ENCODE data around the gene MCUB. TPM values are rescaled to one million over a fixed set of nuclear protein-coding genes. Genes with fewer than 3 reads are reported as not detected.
A peak's percentile ranks its signal among the peaks of the same experiment; 100 is the strongest.
"Not testable (repeated sequence)": the region's sequence is repeated elsewhere in the genome, so short reads cannot be mapped to it uniquely, and the experiment has no call there.

MCUB gene
- total and polyA plus RNA-seq, 5 donors from 2014 or later, result 96.3 to 208 (median 191) TPM

DNA sequence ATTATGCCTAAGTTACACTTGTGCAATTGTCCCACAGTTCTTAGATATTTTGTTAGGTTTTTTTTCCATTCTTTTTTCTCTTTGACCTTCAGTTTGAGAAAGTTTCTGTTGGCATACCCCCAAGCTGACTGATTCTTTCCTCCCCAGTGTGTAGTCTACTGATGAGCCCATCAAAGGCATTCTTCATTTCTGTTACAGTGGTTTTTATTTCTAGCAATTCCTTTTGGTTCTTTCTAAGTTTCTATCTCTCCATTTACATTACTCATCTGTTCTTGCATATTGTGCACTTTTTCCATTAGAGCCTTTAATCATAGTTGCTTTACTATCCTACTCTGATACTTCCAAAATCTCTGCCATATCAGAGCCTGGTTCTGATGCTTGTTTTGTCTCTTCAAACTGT is 111.3 kb downstream of the MCUB start:
- Histone ChIP-seq H3K36me3 (ENCODE audit: control insufficient read depth, insufficient read depth, low read length) (peaks cover 12% of the 10 kb centered on the region), H3K4me1 (ENCODE audit: control insufficient read depth, insufficient read depth, low read length, poor library complexity, severe bottlenecking) (peaks cover 6% of the 10 kb centered on the region), H3K27me3 (ENCODE audit: control insufficient read depth, insufficient read depth, low read length) (no peaks in the 10 kb centered on the region), H3K4me3 (ENCODE audit: low read depth, low read length) (no peak overlapping the region), H3K27ac (ENCODE audit: insufficient read depth, low read length, poor library complexity, severe bottlenecking) (no peak overlapping the region), H3K9me3 (ENCODE audit: control insufficient read depth in 2 of 2, low read length in 2 of 2) (peaks cover 0 to 6% of the 10 kb centered on the region in 2 experiments)
- H3K36me3 Mint-ChIP-seq, result peaks cover 39% of the 10 kb centered on the region
- no peak for DNase-seq
- no peak for ATAC-seq (ENCODE audit: low read depth in 2 of 2)
- H3K27me3 Mint-ChIP-seq, result no peaks in the 10 kb centered on the region
- peaks cover 44 to 64% (median 47%) of the 10 kb centered on the region in 4 donors for H3K4me1 Mint-ChIP-seq
- H3K4me3 Mint-ChIP-seq, result no peak overlapping the region
- peaks cover 0 to 7% (median 0%) of the 10 kb centered on the region in 7 donors for H3K9me3 Mint-ChIP-seq
- peak overlapping the region in 2 of 3 donors; percentile 40 to 47 for H3K27ac Mint-ChIP-seq

DNA sequence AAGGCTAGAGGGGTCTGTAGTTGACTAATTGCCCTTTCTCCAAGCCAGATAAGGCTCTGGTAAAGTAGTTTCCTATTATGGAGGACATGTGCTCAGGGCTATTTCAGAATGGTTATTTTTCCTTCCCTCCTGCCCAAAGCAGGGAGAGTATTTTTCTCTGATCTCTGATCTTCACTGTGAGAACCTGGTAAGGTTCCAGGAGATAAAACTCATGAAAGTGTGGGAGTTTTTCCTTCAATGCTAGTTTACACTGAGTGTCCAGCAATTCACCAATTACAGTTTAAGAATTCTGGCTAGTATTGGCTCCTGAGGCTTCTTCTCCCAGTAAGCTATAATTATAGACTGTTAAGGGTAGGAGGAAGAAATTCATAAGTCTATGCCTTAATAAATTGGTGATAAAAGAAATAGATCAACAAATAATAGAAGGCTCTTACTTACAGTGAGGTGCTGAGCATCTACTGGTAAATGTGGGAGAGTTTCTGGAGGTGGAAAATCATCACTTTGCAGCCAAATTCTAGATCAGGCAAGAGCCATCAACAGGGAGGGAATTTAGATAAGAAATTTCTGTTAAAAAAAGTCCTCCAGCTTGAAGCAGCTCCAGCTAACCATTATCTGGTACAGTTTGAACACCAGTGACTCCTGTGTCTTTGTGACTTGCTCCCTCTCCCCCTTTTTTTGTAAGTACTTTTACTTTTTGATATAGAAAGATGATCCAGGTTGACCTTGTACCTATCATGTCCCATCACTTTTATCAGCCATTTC is 112.3 kb downstream of the MCUB start:
- H3K27me3 ChIP-seq (ENCODE audit: control insufficient read depth, insufficient read depth, low read length), result no peaks in the 10 kb centered on the region
- DNase-seq, result no peak
- H3K4me3 ChIP-seq (ENCODE audit: low read depth, low read length), result no peak overlapping the region
- H3K36me3 ChIP-seq (ENCODE audit: control insufficient read depth, insufficient read depth, low read length), result peaks cover 12% of the 10 kb centered on the region
- peaks cover 6% of the 10 kb centered on the region for H3K4me1 ChIP-seq (ENCODE audit: control insufficient read depth, insufficient read depth, low read length, poor library complexity, severe bottlenecking)
- Mint-ChIP-seq H3K27ac (peak overlapping the region in 1 of 3 donors; percentile 39), H3K9me3 (peaks cover 0 to 7% (median 2%) of the 10 kb centered on the region in 7 donors), H3K36me3 (peaks cover 36% of the 10 kb centered on the region), H3K4me1 (peaks cover 38 to 64% (median 45%) of the 10 kb centered on the region in 4 donors), H3K4me3 (no peak overlapping the region), H3K27me3 (no peaks in the 10 kb centered on the region)
- H3K27ac ChIP-seq (ENCODE audit: insufficient read depth, low read length, poor library complexity, severe bottlenecking), result no peak overlapping the region
- peaks cover 0 to 6% of the 10 kb centered on the region in 2 experiments for H3K9me3 ChIP-seq (ENCODE audit: control insufficient read depth in 2 of 2, low read length in 2 of 2)
- no peak for ATAC-seq (ENCODE audit: low read depth in 2 of 2)

DNA sequence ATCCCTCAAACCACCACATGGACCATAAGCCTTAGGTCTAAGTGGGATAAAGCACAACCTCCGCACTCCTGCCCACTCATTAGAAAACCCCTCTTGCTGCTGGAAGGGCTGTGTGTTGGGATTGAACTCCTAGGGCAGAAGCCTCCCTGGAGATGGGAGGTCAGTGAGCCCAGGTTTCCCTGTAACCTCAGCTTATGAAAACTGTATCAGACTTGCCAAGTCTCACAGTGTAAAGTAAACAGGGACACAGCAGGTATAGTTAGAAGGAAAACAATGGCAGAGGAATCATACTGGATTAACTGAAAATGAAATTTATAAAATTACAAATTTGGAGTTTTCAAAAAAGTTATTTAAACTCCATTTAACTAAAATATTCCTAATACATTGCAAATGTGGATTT is 113.3 kb downstream of the MCUB start:
- H3K4me1 Mint-ChIP-seq, result peaks cover 34 to 55% (median 40%) of the 10 kb centered on the region in 4 donors
- H3K9me3 Mint-ChIP-seq, result peaks cover 0 to 7% (median 2%) of the 10 kb centered on the region in 7 donors
- Histone ChIP-seq H3K9me3 (ENCODE audit: control insufficient read depth in 2 of 2, low read length in 2 of 2) (peaks cover 0 to 6% of the 10 kb centered on the region in 2 experiments), H3K4me1 (ENCODE audit: control insufficient read depth, insufficient read depth, low read length, poor library complexity, severe bottlenecking) (peaks cover 6% of the 10 kb centered on the region), H3K27ac (ENCODE audit: insufficient read depth, low read length, poor library complexity, severe bottlenecking) (no peak overlapping the region), H3K36me3 (ENCODE audit: control insufficient read depth, insufficient read depth, low read length) (peaks cover 12% of the 10 kb centered on the region), H3K27me3 (ENCODE audit: control insufficient read depth, insufficient read depth, low read length) (no peaks in the 10 kb centered on the region), H3K4me3 (ENCODE audit: low read depth, low read length) (no peak overlapping the region)
- H3K27ac Mint-ChIP-seq, result peak overlapping the region in 2 of 3 donors; percentile 25 to 52
- no peaks in the 10 kb centered on the region for H3K27me3 Mint-ChIP-seq
- H3K4me3 Mint-ChIP-seq, result no peak overlapping the region
- H3K36me3 Mint-ChIP-seq, result peaks cover 37% of the 10 kb centered on the region
- DNase-seq (no peak), ATAC-seq (ENCODE audit: low read depth in 2 of 2) (no peak)

DNA sequence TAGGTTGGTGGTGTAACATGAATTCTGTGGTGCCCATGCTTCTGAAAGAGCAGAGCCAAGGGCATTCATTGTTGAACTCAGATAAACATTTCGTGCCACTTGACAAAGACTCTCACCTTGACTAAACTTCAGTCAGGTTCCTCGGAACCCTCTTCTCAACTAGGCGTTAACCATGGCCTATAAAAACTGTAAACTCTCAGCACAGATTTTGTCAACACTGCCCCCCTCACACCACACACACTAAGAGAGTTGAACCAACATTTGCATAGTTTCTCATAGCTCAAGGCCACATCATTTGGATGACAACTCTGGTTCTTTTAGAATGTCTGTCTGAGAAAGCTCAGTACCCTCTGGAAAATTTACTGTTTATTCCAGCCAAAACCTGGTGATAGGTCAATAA is 115.1 kb downstream of the MCUB start:
- H3K27ac Mint-ChIP-seq, result peak overlapping the region in 2 of 3 donors; percentile 56 to 57
- no peaks in the 10 kb centered on the region for H3K27me3 Mint-ChIP-seq
- H3K4me1 Mint-ChIP-seq, result peaks cover 21 to 40% (median 23%) of the 10 kb centered on the region in 4 donors
- H3K36me3 Mint-ChIP-seq, result peaks cover 39% of the 10 kb centered on the region
- Histone ChIP-seq H3K36me3 (ENCODE audit: control insufficient read depth, insufficient read depth, low read length) (peaks cover 12% of the 10 kb centered on the region), H3K4me1 (ENCODE audit: control insufficient read depth, insufficient read depth, low read length, poor library complexity, severe bottlenecking) (no peaks in the 10 kb centered on the region), H3K27ac (ENCODE audit: insufficient read depth, low read length, poor library complexity, severe bottlenecking) (no peak overlapping the region), H3K9me3 (ENCODE audit: control insufficient read depth in 2 of 2, low read length in 2 of 2) (peaks cover 0 to 6% of the 10 kb centered on the region in 2 experiments), H3K4me3 (ENCODE audit: low read depth, low read length) (no peak overlapping the region), H3K27me3 (ENCODE audit: control insufficient read depth, insufficient read depth, low read length) (no peaks in the 10 kb centered on the region)
- no peak overlapping the region for H3K4me3 Mint-ChIP-seq
- DNase-seq (no peak), ATAC-seq (ENCODE audit: low read depth in 2 of 2) (no peak)
- H3K9me3 Mint-ChIP-seq, result peaks cover 0 to 7% (median 2%) of the 10 kb centered on the region in 7 donors

DNA sequence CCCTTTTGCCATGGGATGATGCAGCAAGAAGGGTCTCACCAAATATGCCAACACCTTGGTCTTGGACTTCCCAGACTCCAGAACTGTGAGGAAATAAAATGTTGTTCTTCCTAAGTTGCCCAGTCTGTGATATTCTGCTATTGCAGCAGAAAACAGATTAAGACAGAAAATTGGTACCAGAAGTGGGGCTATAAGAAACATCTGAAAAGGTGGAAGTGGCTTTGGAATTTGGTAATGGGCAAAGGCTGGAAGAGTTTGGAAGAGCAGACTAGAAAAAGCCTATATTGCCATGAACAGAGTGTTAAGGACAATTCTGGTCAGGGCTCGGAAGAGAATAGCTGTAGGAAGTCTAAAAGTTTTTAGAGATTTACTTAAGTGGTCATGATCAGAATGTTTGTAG is 115.8 kb downstream of the MCUB start:
- Histone ChIP-seq H3K4me1 (ENCODE audit: control insufficient read depth, insufficient read depth, low read length, poor library complexity, severe bottlenecking) (no peaks in the 10 kb centered on the region), H3K9me3 (ENCODE audit: control insufficient read depth in 2 of 2, low read length in 2 of 2) (peaks cover 0 to 5% of the 10 kb centered on the region in 2 experiments), H3K4me3 (ENCODE audit: low read depth, low read length) (no peak overlapping the region), H3K27me3 (ENCODE audit: control insufficient read depth, insufficient read depth, low read length) (no peaks in the 10 kb centered on the region), H3K27ac (ENCODE audit: insufficient read depth, low read length, poor library complexity, severe bottlenecking) (no peak overlapping the region), H3K36me3 (ENCODE audit: control insufficient read depth, insufficient read depth, low read length) (peaks cover 10% of the 10 kb centered on the region)
- no peak overlapping the region for H3K4me3 Mint-ChIP-seq
- ATAC-seq (ENCODE audit: low read depth in 2 of 2) (no peak), DNase-seq (no peak)
- peaks cover 36% of the 10 kb centered on the region for H3K36me3 Mint-ChIP-seq
- peaks cover 19 to 43% (median 24%) of the 10 kb centered on the region in 4 donors for H3K4me1 Mint-ChIP-seq
- H3K9me3 Mint-ChIP-seq, result peaks cover 0 to 7% (median 2%) of the 10 kb centered on the region in 7 donors
- H3K27ac Mint-ChIP-seq, result peak overlapping the region in 1 of 3 donors; percentile 57
- no peaks in the 10 kb centered on the region for H3K27me3 Mint-ChIP-seq

DNA sequence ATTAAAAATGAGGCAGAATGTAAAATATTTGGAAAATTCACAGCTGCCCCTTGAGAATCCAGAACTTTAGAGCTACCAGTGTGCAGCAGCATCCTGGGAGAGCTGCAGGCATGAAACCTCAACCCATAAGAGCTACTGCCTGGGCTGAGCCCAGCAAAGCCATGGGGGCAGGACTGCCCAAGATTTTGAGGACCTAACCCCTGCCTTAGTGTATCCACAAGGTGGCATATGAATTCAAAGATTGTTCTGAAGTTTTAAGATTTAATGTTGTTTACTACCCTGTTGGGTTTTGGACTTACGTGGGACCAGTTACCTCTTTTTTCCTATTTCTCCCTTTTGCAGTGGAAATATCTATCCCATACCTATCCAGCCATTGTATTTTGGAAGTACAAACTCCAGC is 116.8 kb downstream of the MCUB start:
- ATAC-seq (ENCODE audit: low read depth in 2 of 2), result peak in 1 of 2 donors; percentile 55

DNA sequence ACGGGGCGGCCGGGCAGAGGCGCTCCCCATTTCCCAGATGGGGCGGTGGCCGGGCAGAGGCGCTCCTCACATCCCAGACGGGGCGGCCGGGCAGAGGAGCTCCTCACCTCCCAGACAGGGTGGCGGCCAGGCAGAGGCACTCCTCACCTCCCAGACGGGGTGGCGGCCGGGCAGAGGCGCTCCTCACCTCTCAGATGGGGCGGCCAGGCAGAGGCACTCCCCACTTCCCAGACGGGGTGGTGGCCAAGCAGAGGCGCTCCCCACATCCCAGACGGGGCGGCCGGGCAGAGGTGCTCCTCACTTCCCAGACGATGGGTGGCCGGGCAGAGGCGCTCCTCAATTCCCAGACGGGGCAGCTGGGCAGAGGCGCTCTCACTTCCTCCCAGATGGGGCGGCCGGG is 118.4 kb downstream of the MCUB start:
- DNase-seq; H3K4me3 Mint-ChIP-seq; H3K9me3 Mint-ChIP-seq; H3K27me3 Mint-ChIP-seq; H3K9me3 ChIP-seq (ENCODE audit: control insufficient read depth in 2 of 2, low read length in 2 of 2); H3K4me3 ChIP-seq (ENCODE audit: low read depth, low read length); H3K27me3 ChIP-seq (ENCODE audit: control insufficient read depth, insufficient read depth, low read length); ATAC-seq (ENCODE audit: low read depth in 2 of 2); H3K4me1 ChIP-seq (ENCODE audit: control insufficient read depth, insufficient read depth, low read length, poor library complexity, severe bottlenecking); H3K27ac Mint-ChIP-seq; H3K27ac ChIP-seq (ENCODE audit: insufficient read depth, low read length, poor library complexity, severe bottlenecking): not testable (repeated sequence)
- Mint-ChIP-seq H3K36me3 (peaks cover 43% of the 10 kb centered on the region), H3K4me1 (peaks cover 9 to 47% (median 27%) of the 10 kb centered on the region in 4 donors)
- H3K36me3 ChIP-seq (ENCODE audit: control insufficient read depth, insufficient read depth, low read length), result peaks cover 25% of the 10 kb centered on the region

More for the DNA sequence above, 116.8 kb downstream of the MCUB start:
- Mint-ChIP-seq H3K36me3 (peaks cover 34% of the 10 kb centered on the region), H3K9me3 (peaks cover 0 to 2% (median 0%) of the 10 kb centered on the region in 7 donors), H3K4me3 (peak overlapping the region in 1 of 4 donors; percentile 3), H3K27ac (peak overlapping the region in 2 of 3 donors; percentile 28 to 49), H3K27me3 (no peaks in the 10 kb centered on the region), H3K4me1 (peaks cover 9 to 37% (median 18%) of the 10 kb centered on the region in 4 donors)
- Histone ChIP-seq H3K9me3 (ENCODE audit: control insufficient read depth in 2 of 2, low read length in 2 of 2) (no peaks in the 10 kb centered on the region), H3K4me1 (ENCODE audit: control insufficient read depth, insufficient read depth, low read length, poor library complexity, severe bottlenecking) (no peaks in the 10 kb centered on the region), H3K36me3 (ENCODE audit: control insufficient read depth, insufficient read depth, low read length) (peaks cover 14% of the 10 kb centered on the region), H3K27ac (ENCODE audit: insufficient read depth, low read length, poor library complexity, severe bottlenecking) (no peak overlapping the region), H3K27me3 (ENCODE audit: control insufficient read depth, insufficient read depth, low read length) (no peaks in the 10 kb centered on the region), H3K4me3 (ENCODE audit: low read depth, low read length) (no peak overlapping the region)
- DNase-seq, result no peak
